Kidney (tissue), 11 donors: ENCODE measurements around the gene FOXD4. TPM values are rescaled to one million over a fixed set of nuclear protein-coding genes. Genes with fewer than 3 reads are reported as not detected.
"Not testable (repeated sequence)": the region's sequence is repeated elsewhere in the genome, so short reads cannot be mapped to it uniquely, and the experiment has no call there.

ENCODE experiments used
- DNase-seq, 5 donors: peaks; one replicate each; pipeline ENCODE4 v3.0.0-alpha.2; 2013 to 2020
- FAIRE-seq: peaks from 2 replicates; lab custom pipeline; 2012; peaks lifted over from hg19 to GRCh38; lab: Jason Lieb, UNC
- H3K27ac ChIP-seq, 2 donors: one replicate each; pipeline ENCODE4 v1.7.0; 2013; ENCODE audit warnings: low read depth in 2 of 2, low read length in 2 of 2, inconsistent platforms in 1 of 2
- H3K27me3 ChIP-seq: one replicate; pipeline ENCODE4 v1.7.1; 2013; ENCODE audit warnings: low read length, inconsistent platforms; ENCODE audit not compliant: control insufficient read depth, insufficient read depth
- H3K36me3 ChIP-seq, 3 donors: one replicate each; pipeline versions ENCODE4 v1.7.0 to v1.7.1; 2013; ENCODE audit warnings: low read length in 3 of 3, control low read depth in 1 of 3, inconsistent platforms in 1 of 3; ENCODE audit not compliant: insufficient read depth in 3 of 3, control insufficient read depth in 2 of 3
- H3K4me1 ChIP-seq, 3 donors: one replicate each; pipeline versions ENCODE4 v1.7.0 to v1.7.1; 2013; ENCODE audit warnings: low read length in 3 of 3, inconsistent platforms in 1 of 3, low read depth in 1 of 3; ENCODE audit not compliant: control insufficient read depth in 2 of 3, insufficient read depth in 2 of 3
- H3K4me3 ChIP-seq, 3 donors: one replicate each; pipeline versions ENCODE4 v1.7.0 to v1.8.1; 2013; ENCODE audit warnings: low read length in 3 of 3, control low read depth in 1 of 3, inconsistent platforms in 1 of 3
- H3K9ac ChIP-seq, 3 donors: one replicate each; pipeline versions ENCODE4 v1.7.0 to v1.7.1; 2013; ENCODE audit warnings: low read length in 3 of 3, control low read depth in 1 of 3, inconsistent platforms in 1 of 3
- H3K9me3 ChIP-seq, 3 donors: one replicate each; pipeline versions ENCODE4 v1.7.0 to v1.7.1; 2013; ENCODE audit warnings: low read length in 3 of 3, control low read depth in 1 of 3, inconsistent platforms in 1 of 3; ENCODE audit not compliant: control insufficient read depth in 2 of 3, insufficient read depth in 1 of 3
- intact Hi-C: fragments of 100-400 bp; cut with DNase I; formaldehyde crosslinking; loops from one replicate; pipeline ENCODE4 v1.11.1; 2022
- polyA plus RNA-seq: library from polyadenylated mRNA; stranded (reverse); fragments of 350-450 nt; fragmentation: Illumina TruSeq; extraction: RNeasy Lipid Tissue Mini Kit (QIAGEN cat#74804); gene quantifications from one replicate; pipeline ENCODE4 v1.2.3, GENCODE V29; 2014; ENCODE audit warnings: low read depth, low replicate concordance; ENCODE audit not compliant: insufficient read depth
- total RNA-seq: library from RNA; stranded (reverse); fragmentation: NEBNext Ultra II Directional; extraction: Animal tissue kit (Norgen Biotek cat#: 25700); gene quantifications from one replicate; pipeline ENCODE4 v1.2.1, GENCODE V29; 2021
- donor health status: control.
- donor health status: control.
- donor health status: DM: yes; HTN: yes; CAD: no.
- donor health status: Normal renal cell carcinoma (clear cell type).

Gene FOXD4
- total and polyA plus RNA-seq, 2 donors from 2014 or later, result 0.43 to 0.60 TPM

GRCh38 chr9:87860-88259 lies 30.4 kb downstream of the FOXD4 start:
- intact Hi-C loops, H3K9me3 ChIP-seq, H3K36me3 ChIP-seq: not testable (repeated sequence)

GRCh38 chr9:87105-87504 lies 31.1 kb downstream of the FOXD4 start:
- H3K4me1 ChIP-seq, FAIRE-seq, H3K9ac ChIP-seq, H3K9me3 ChIP-seq, intact Hi-C loops, H3K36me3 ChIP-seq, DNase-seq, H3K4me3 ChIP-seq, H3K27ac ChIP-seq, H3K27me3 ChIP-seq: not testable (repeated sequence)

More at GRCh38 chr9:87860-88259, 30.4 kb downstream of the FOXD4 start:
- H3K4me1 ChIP-seq, DNase-seq, H3K4me3 ChIP-seq, H3K27me3 ChIP-seq, H3K27ac ChIP-seq, FAIRE-seq, H3K9ac ChIP-seq: not testable (repeated sequence)

DNA sequence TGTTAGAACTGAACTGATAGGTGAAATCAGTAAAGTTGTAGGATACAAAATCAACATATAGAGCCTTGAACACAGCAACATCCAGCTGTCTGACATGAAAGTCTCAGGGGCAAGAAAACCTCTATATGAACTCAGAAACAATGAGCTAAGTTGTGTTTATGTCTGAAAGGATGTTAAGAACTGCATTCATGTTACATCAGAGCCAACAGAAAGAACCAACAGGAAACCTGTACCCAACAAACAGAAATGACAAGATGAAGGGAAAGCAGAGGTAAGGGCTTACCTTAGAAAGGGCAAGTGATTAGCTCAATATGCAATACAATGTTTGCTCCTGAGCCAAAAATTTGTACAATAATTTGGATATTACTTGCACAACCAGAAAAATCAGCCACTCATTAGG lies 31.5 kb downstream of the FOXD4 start:
- H3K27me3 ChIP-seq, H3K27ac ChIP-seq, H3K9ac ChIP-seq, H3K36me3 ChIP-seq, DNase-seq, H3K4me3 ChIP-seq, H3K4me1 ChIP-seq, FAIRE-seq, H3K9me3 ChIP-seq, intact Hi-C loops: not testable (repeated sequence)

GRCh38 chr9:82932-83689 lies 35.1 kb downstream of the FOXD4 start:
- H3K27me3 ChIP-seq, H3K36me3 ChIP-seq, intact Hi-C loops, FAIRE-seq, H3K27ac ChIP-seq, H3K4me3 ChIP-seq, H3K9me3 ChIP-seq, H3K9ac ChIP-seq, H3K4me1 ChIP-seq: not testable (repeated sequence)
- peak in 1 of 5 donors; percentile 39 for DNase-seq

DNA sequence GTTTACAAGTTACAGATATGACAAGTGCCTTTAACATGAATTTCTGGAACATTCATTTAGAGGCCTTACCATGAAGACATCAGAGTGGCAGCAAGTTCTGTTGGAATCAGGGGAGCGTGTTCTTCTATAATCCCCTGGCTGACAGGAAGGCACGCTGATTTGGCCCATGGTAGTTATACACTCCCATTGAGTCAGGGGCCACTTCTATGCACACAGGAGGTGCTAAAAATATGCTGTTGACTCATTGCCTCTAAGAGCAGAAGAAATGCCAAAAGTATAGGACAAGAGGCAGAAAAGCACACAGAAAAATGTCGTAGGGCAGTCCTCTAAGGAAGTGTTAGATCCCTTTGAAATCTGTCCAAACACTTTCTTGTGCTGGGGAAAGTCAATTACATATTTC lies 39.9 kb downstream of the FOXD4 start:
- H3K4me1 ChIP-seq, H3K27me3 ChIP-seq, FAIRE-seq, intact Hi-C loops, H3K9me3 ChIP-seq, H3K4me3 ChIP-seq, DNase-seq, H3K9ac ChIP-seq, H3K27ac ChIP-seq, H3K36me3 ChIP-seq: not testable (repeated sequence)

DNA sequence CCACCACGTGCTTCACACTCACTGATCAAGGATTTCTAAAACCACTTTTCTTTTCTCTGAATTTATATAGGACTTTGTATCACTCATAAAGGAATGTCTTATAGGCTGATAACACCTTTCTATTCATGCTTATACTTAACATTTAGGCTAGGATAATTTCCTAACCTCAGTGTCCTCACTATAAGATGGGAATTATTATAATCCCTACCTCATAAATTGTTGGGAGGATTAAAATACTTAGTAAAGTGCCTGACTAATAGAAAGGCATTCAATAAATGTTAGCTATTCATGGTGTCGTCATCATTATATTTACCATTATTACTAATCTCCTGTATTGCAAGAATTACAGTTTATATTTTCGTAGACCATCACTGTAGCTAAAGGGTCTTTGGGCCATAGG lies 41.8 kb downstream of the FOXD4 start:
- H3K4me3 ChIP-seq, H3K9ac ChIP-seq, H3K27me3 ChIP-seq, H3K36me3 ChIP-seq, intact Hi-C loops, DNase-seq, FAIRE-seq, H3K4me1 ChIP-seq, H3K9me3 ChIP-seq, H3K27ac ChIP-seq: not testable (repeated sequence)

DNA sequence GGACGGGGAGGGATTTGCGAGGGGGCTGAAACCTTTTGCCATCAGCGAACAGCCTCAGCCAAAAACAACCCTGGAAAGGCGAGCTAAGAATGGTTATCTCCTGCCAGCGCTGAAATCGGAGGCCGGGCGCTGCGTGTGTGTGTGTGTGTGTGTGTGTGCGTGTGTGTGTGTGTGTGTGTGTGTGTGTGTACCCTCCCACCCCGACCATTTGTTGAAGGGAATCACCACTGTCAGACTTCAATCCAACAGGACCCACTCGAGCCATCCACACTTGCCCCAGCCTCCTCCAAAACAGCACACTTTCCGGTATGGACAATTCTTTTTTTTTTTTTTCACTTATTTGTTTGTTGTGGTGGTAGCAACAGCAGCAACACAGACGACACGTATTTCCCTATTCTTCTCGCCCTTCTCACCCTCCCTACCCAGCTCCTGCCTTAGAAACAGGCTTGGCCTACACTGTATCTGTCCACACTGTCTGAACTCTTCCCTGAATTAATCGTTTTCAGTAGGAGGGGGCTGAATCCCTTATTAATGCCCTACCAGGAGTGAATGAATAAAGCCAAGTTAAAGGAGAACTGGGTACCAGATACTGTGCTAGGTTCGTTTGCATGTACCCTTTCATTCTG lies 44.2 kb downstream of the FOXD4 start:
- not testable (repeated sequence) for H3K4me3 ChIP-seq
- DNase-seq, result peak in 1 of 5 donors; percentile 2

GRCh38 chr9:73076-73899 lies 44.9 kb downstream of the FOXD4 start:
- H3K9ac ChIP-seq, intact Hi-C loops, H3K9me3 ChIP-seq, H3K4me1 ChIP-seq, H3K27me3 ChIP-seq, H3K4me3 ChIP-seq, FAIRE-seq, H3K36me3 ChIP-seq, H3K27ac ChIP-seq: not testable (repeated sequence)
- peak; percentile 33 to 73 (median 47) for DNase-seq

More for the DNA sequence above, 44.2 kb downstream of the FOXD4 start:
- FAIRE-seq, H3K9me3 ChIP-seq, H3K9ac ChIP-seq, H3K36me3 ChIP-seq, intact Hi-C loops, H3K27ac ChIP-seq, H3K27me3 ChIP-seq, H3K4me1 ChIP-seq: not testable (repeated sequence)
